IMR-90 (cell line): ENCODE data around the gene MCTP1. TPM values are rescaled to one million over a fixed set of nuclear protein-coding genes. Genes with fewer than 3 reads are reported as not detected.

Experiments used
- ATAC-seq: fragments of 200-7000 bp; cut with Tn5 transposase; 2 replicates; pipeline ENCODE4 v1.9.1; 2020; ENCODE audit warnings: low read depth, mild to moderate bottlenecking, moderate library complexity
- BruUV-seq: library from RNA; stranded (reverse); fragments of 400-500 nt; replicated peaks from 2 replicates; lab custom pipeline; 2021; lab: Mats Ljungman, UMichigan
- CTCF ChIA-PET: fragments of 300-600 bp; formaldehyde crosslinking; extraction: SDS; loops from one replicate; lab custom pipeline; 2021; ENCODE audit warnings: antibody characterized with exemption; lab: Yijun Ruan, JAX
- POLR2A ChIA-PET: fragments of 300-600 bp; sonication (Branson Sonifier 250); formaldehyde crosslinking; loops from one replicate; lab custom pipeline; 2022; ENCODE audit warnings: antibody characterized with exemption; ENCODE audit not compliant: unreplicated experiment; lab: Charles Lee
- DNase-seq: peaks from one replicate; pipeline ENCODE4 v3.0.0; 2013
- H2AFZ ChIP-seq: replicated peaks from 2 replicates; pipeline ENCODE3; 2013; ENCODE audit warnings: low read length, mild to moderate bottlenecking; ENCODE audit not compliant: poor library complexity
- H2AK5ac ChIP-seq: 2 replicates; pipeline ENCODE4 v1.6.1; 2013; ENCODE audit warnings: low read depth, low read length, inconsistent platforms
- H2AK9ac ChIP-seq: replicated peaks from 2 replicates; pipeline ENCODE3; 2013; ENCODE audit warnings: mild to moderate bottlenecking, low read depth, low read length, moderate library complexity; ENCODE audit not compliant: poor library complexity
- H2BK120ac ChIP-seq: 2 replicates; pipeline ENCODE4 v1.6.1; 2013; ENCODE audit warnings: low read depth, low read length, inconsistent platforms
- H2BK15ac ChIP-seq: 3 replicates; pipeline ENCODE4 v1.6.1; 2013; ENCODE audit warnings: low read depth, low read length, inconsistent platforms
- H2BK20ac ChIP-seq: 2 replicates; pipeline ENCODE4 v1.6.1; 2013; ENCODE audit warnings: low read depth, mild to moderate bottlenecking, inconsistent platforms, low read length, moderate library complexity
- H2BK5ac ChIP-seq: 2 replicates; pipeline ENCODE4 v1.6.1; 2013; ENCODE audit warnings: mild to moderate bottlenecking, low read depth, low read length, inconsistent platforms; ENCODE audit not compliant: poor library complexity, severe bottlenecking
- H3K14ac ChIP-seq: replicated peaks from 2 replicates; pipeline ENCODE4 v1.6.1; 2013; ENCODE audit warnings: low read depth, low read length, inconsistent platforms
- H3K18ac ChIP-seq: 2 replicates; pipeline ENCODE4 v1.6.1; 2013; ENCODE audit warnings: low read depth, low read length, control low read depth
- H3K23ac ChIP-seq: 2 replicates; pipeline ENCODE4 v1.6.1; 2013; ENCODE audit warnings: low read depth, low read length, inconsistent platforms
- H3K27ac ChIP-seq: 2 replicates; pipeline ENCODE4 v1.5.1; 2013; ENCODE audit warnings: mild to moderate bottlenecking, control low read depth, low read length; ENCODE audit not compliant: insufficient read depth
- H3K27me3 ChIP-seq: 2 replicates; pipeline ENCODE4 v1.6.1; 2013; ENCODE audit warnings: low read length; ENCODE audit not compliant: control insufficient read depth, insufficient read depth
- H3K36me3 ChIP-seq: 2 replicates; pipeline ENCODE4 v1.6.1; 2013; ENCODE audit warnings: low read length, mixed read lengths; ENCODE audit not compliant: control insufficient read depth, insufficient read depth
- H3K4ac ChIP-seq: 2 replicates; pipeline ENCODE4 v1.6.1; 2013; ENCODE audit warnings: low read depth, low read length, inconsistent platforms
- H3K4me1 ChIP-seq: 2 replicates; pipeline ENCODE4 v1.6.1; 2013; ENCODE audit warnings: low read length, mixed read lengths; ENCODE audit not compliant: control insufficient read depth, insufficient read depth
- H3K4me2 ChIP-seq: 2 replicates; pipeline ENCODE4 v1.6.1; 2013; ENCODE audit warnings: low read depth, mild to moderate bottlenecking, control low read depth, low read length, moderate library complexity
- H3K4me3 ChIP-seq: 2 replicates; pipeline ENCODE4 v1.5.1; 2013; ENCODE audit warnings: low read depth, mild to moderate bottlenecking, control low read depth, low read length, moderate library complexity; ENCODE audit not compliant: insufficient read depth
- H3K56ac ChIP-seq: 2 replicates; pipeline ENCODE4 v1.6.1; 2013; ENCODE audit warnings: low read length, inconsistent platforms; ENCODE audit not compliant: insufficient read depth; ENCODE audit errors: extremely low read depth
- H3K79me1 ChIP-seq, 2 experiments: 2 replicates each; pipeline ENCODE4 v1.6.1; 2013; ENCODE audit warnings: low read length in 2 of 2, inconsistent platforms in 1 of 2, low read depth in 1 of 2
- H3K9ac ChIP-seq: 2 replicates; pipeline ENCODE4 v1.6.1; 2013; ENCODE audit warnings: low read depth, low read length, control low read depth
- H3K9me1 ChIP-seq: 2 replicates; pipeline ENCODE4 v1.6.1; 2013; ENCODE audit warnings: low read length, inconsistent platforms; ENCODE audit not compliant: insufficient read depth
- H3K9me3 ChIP-seq: 2 replicates; pipeline ENCODE4 v1.6.1; 2013; ENCODE audit warnings: low read length; ENCODE audit not compliant: control insufficient read depth, insufficient read depth
- H4K20me1 ChIP-seq: 2 replicates; pipeline ENCODE4 v1.6.1; 2013; ENCODE audit warnings: low read length, inconsistent platforms; ENCODE audit not compliant: insufficient read depth
- H4K5ac ChIP-seq: 2 replicates; pipeline ENCODE4 v1.6.1; 2013; ENCODE audit warnings: mild to moderate bottlenecking, low read depth, low read length, control low read depth
- H4K8ac ChIP-seq, 2 experiments: 2 replicates each; pipeline ENCODE4 v1.6.1; 2013; ENCODE audit warnings: low read depth in 2 of 2, low read length in 2 of 2, control low read depth in 1 of 2, inconsistent platforms in 1 of 2
- H4K91ac ChIP-seq: 2 replicates; pipeline ENCODE4 v1.6.1; 2013; ENCODE audit warnings: low read depth, low read length, inconsistent platforms; ENCODE audit not compliant: insufficient read depth
- CEBPB ChIP-seq: IDR thresholded peaks from 2 replicates; pipeline ENCODE4 v1.6.1; 2012; ENCODE audit warnings: low read depth, low read length, improper control_type of control experiment
- RCOR1 ChIP-seq: IDR thresholded peaks from 2 replicates; pipeline ENCODE4 v1.6.1; 2012; ENCODE audit warnings: mild to moderate bottlenecking, low read length, improper control_type of control experiment; ENCODE audit not compliant: insufficient replicate concordance
- SMC3 ChIP-seq: fragments of 150-350 bp; IDR thresholded peaks from 2 replicates; pipeline ENCODE4 v1.6.1; 2016; ENCODE audit warnings: low read depth, mild to moderate bottlenecking, antibody characterized with exemption, low read length, moderate library complexity
- WGBS, 2 experiments: methylation state at CpG; one replicate each; pipeline versions ENCODE4 v1.1.5 to v1.1.7; 2013; ENCODE audit warnings: missing lambda C conversion rate in 2 of 2; ENCODE audit not compliant: insufficient read length in 1 of 2; ENCODE audit errors: extremely low coverage in 2 of 2; 5-methylcytosine and 5-hydroxymethylcytosine counted together
- dilution Hi-C: fragments of 300-500 bp; cut with HindIII; formaldehyde crosslinking; loops from one replicate; pipeline ENCODE4 v1.14.3; 2018; ENCODE audit warnings: low sequenced_read_pairs; ENCODE audit not compliant: unreplicated experiment
- in situ Hi-C: fragments of 300-500 bp; cut with MboI; formaldehyde crosslinking; loops from 3 replicates; pipeline ENCODE4 v1.14.3; 2019; ENCODE audit warnings: low sequenced_read_pairs, inconsistent platforms, mixed read lengths
- intact Hi-C: fragments of 100-400 bp; cut with micrococcal nuclease; formaldehyde crosslinking; loops from 2 replicates; pipeline ENCODE4 v1.10.0; 2022
- polyA plus RNA-seq, 3 experiments: library from polyadenylated mRNA; depleted of rRNA; stranded (reverse); fragments of >200 nt; gene quantifications; 2 replicates each; pipeline ENCODE4 v1.2.3, GENCODE V29; 2012; ENCODE audit warnings: low replicate concordance in 1 of 3
- total RNA-seq: library from RNA; depleted of rRNA; stranded (reverse); fragments of >200 nt; gene quantifications from 2 replicates; pipeline ENCODE4 v1.2.3, GENCODE V29; 2012
- TF ChIP-seq, protein P1 (sequence below): fragments of 150-350 bp; IDR thresholded peaks from 2 replicates; pipeline ENCODE4 v1.6.1; 2016; ENCODE audit warnings: low read depth, mild to moderate bottlenecking, low read length, moderate library complexity, borderline replicate concordance

MCTP1 gene
- total and polyA plus RNA-seq, 2 of the 4 experiments (the other 2 are of a cell fraction): 0.21 TPM; not detected in 1

DNA sequence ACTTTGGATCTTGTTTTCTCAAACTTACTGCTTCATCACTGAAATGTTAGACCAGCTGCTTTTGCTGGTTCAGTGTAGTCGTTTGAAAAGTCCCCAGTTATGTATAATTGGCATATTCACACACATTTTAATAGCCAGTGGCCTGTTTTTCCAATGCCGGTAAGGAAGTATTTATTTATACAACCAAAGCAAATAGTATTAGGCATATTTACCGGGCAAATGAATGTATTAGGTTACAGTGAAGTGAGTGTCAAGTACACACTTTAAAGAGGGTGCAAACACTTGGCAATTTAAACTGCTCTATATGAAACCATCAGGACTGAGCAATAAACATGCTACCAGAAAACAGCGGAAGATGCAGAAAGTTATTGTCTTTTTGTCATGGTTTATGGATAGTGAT lies 242.9 kb downstream of the MCTP1 start:
- ATAC-seq (no peak), DNase-seq (no peak)
- no peak overlapping the region for H3K9ac ChIP-seq
- no peaks in the 10 kb centered on the region for H4K20me1 ChIP-seq
- H2AFZ ChIP-seq: no peak overlapping the region
- H3K18ac ChIP-seq: no peak overlapping the region
- dilution Hi-C loops: no loop called here
- H2BK15ac ChIP-seq: no peak overlapping the region
- no peak overlapping the region for H2BK5ac ChIP-seq
- H3K14ac ChIP-seq: no peak overlapping the region
- WGBS, 2 experiments: no CpG with 5 or more reads among the region's 4 CpGs
- no peak overlapping the region for H2AK9ac ChIP-seq
- TF ChIP-seq RCOR1 (no peak), SMC3 (no peak), CEBPB (no peak)
- TF ChIP-seq, protein P1, sequence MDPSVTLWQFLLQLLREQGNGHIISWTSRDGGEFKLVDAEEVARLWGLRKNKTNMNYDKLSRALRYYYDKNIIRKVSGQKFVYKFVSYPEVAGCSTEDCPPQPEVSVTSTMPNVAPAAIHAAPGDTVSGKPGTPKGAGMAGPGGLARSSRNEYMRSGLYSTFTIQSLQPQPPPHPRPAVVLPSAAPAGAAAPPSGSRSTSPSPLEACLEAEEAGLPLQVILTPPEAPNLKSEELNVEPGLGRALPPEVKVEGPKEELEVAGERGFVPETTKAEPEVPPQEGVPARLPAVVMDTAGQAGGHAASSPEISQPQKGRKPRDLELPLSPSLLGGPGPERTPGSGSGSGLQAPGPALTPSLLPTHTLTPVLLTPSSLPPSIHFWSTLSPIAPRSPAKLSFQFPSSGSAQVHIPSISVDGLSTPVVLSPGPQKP: no peak
- H3K27ac ChIP-seq: no peak overlapping the region
- no peak overlapping the region for H3K4ac ChIP-seq
- H3K23ac ChIP-seq: no peak overlapping the region
- no peak overlapping the region for H3K56ac ChIP-seq
- POLR2A ChIA-PET: no interaction called here
- H3K27me3 ChIP-seq: no peaks in the 10 kb centered on the region
- H3K79me1 ChIP-seq: no peaks in the 10 kb centered on the region
- H4K8ac ChIP-seq: no peak overlapping the region
- no peak overlapping the region for H4K5ac ChIP-seq
- in situ Hi-C loops: no loop called here
- H3K9me3 ChIP-seq: no peaks in the 10 kb centered on the region
- CTCF ChIA-PET: no interaction called here
- BruUV-seq: no TSS peak
- H3K4me1 ChIP-seq: no peaks in the 10 kb centered on the region
- no peak overlapping the region for H4K91ac ChIP-seq
- H3K4me2 ChIP-seq: no peak overlapping the region
- no peak overlapping the region for H2BK20ac ChIP-seq
- H3K9me1 ChIP-seq: no peaks in the 10 kb centered on the region
- H2AK5ac ChIP-seq: no peak overlapping the region
- intact Hi-C loops: no loop called here
- no peaks in the 10 kb centered on the region for H3K36me3 ChIP-seq
- no peak overlapping the region for H2BK120ac ChIP-seq
- no peak overlapping the region for H3K4me3 ChIP-seq
